Measurements from ENCODE around the gene PLCH2.

DNA sequence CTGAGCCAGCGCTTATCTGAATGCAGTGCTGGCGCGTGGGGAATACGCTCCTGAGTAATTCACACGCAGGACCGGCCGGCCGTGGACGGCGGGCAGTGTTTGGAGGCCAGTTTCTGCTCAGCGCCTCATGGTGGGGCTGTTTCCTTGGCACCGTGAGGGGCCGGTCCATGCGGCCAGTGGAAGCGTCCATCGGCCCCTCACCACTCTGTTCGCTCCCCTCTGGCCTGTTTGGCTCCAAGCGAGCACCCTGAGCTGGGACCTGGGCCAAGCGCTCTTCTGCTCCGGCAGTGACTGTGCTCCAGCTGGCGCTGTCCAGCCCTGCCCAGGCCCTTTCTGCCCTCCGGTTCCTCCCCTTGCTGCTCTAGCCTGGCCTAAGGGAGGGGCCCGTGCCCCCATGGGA is 16.3 kb upstream of the PLCH2 start:
- TF ChIP-seq CTCF (conservative IDR thresholded peaks at IDR 0.05 in 1 of 2, IDR thresholded peaks at IDR 0.05 in 1 of 2; ENCODE audit: extremely low read depth in 1 of 2, insufficient read depth in 1 of 2, low read depth in 1 of 2, low read length in 2 of 2) (no peak), EZH2 (IDR thresholded peaks at IDR 0.05; ENCODE audit: borderline replicate concordance, low read length) (no peak)
